ENCODE results near the gene MAG.

Gene MAG

GRCh38 chr19:35307931-35308330, 16.0 kb downstream of the MAG start:
- TF ChIP-seq TAF1 (IDR thresholded peaks at IDR 0.05; ENCODE audit: borderline replicate concordance, insufficient read depth, low read length) (no peak), SIN3A (IDR thresholded peaks at IDR 0.05; ENCODE audit: borderline replicate concordance, insufficient read depth, low read length) (no peak), POLR2AphosphoS5 (IDR thresholded peaks at IDR 0.05; ENCODE audit: low read depth, low read length) (no peak), FOXP2 (optimal IDR thresholded peaks at IDR 0.05; ENCODE audit: borderline replicate concordance, extremely low read depth, extremely low read length, insufficient read depth) (no peak)
- TF ChIP-seq, protein P1, sequence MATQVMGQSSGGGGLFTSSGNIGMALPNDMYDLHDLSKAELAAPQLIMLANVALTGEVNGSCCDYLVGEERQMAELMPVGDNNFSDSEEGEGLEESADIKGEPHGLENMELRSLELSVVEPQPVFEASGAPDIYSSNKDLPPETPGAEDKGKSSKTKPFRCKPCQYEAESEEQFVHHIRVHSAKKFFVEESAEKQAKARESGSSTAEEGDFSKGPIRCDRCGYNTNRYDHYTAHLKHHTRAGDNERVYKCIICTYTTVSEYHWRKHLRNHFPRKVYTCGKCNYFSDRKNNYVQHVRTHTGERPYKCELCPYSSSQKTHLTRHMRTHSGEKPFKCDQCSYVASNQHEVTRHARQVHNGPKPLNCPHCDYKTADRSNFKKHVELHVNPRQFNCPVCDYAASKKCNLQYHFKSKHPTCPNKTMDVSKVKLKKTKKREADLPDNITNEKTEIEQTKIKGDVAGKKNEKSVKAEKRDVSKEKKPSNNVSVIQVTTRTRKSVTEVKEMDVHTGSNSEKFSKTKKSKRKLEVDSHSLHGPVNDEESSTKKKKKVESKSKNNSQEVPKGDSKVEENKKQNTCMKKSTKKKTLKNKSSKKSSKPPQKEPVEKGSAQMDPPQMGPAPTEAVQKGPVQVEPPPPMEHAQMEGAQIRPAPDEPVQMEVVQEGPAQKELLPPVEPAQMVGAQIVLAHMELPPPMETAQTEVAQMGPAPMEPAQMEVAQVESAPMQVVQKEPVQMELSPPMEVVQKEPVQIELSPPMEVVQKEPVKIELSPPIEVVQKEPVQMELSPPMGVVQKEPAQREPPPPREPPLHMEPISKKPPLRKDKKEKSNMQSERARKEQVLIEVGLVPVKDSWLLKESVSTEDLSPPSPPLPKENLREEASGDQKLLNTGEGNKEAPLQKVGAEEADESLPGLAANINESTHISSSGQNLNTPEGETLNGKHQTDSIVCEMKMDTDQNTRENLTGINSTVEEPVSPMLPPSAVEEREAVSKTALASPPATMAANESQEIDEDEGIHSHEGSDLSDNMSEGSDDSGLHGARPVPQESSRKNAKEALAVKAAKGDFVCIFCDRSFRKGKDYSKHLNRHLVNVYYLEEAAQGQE (IDR thresholded peaks at IDR 0.05; ENCODE audit: insufficient read depth in 1 of 2, low read depth in 2 of 2, low read length in 2 of 2), result no peak

DNA sequence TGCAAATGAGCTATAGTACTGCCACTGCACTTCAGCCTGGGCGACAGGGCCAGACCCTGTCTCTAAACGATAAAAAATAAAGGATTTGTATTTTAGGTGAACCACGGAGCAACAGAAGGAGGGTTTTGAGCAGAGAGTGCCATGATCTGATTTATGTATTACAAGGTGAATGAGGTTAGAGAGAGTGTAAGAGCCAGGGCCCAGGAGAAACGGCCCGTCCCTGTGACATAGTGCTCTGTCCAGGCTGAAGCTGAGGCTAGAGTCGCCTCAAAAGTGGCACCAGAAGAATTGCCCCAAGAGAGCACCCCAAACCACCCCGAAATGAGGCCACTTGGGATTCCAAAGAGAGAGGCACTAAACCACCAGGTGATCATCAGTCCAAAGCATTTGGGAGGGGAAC, 16.9 kb downstream of the MAG start:
- TF ChIP-seq FOXP2 (optimal IDR thresholded peaks at IDR 0.05; ENCODE audit: borderline replicate concordance, extremely low read depth, extremely low read length, insufficient read depth) (no peak), TAF1 (IDR thresholded peaks at IDR 0.05; ENCODE audit: borderline replicate concordance, insufficient read depth, low read length) (no peak), SIN3A (IDR thresholded peaks at IDR 0.05; ENCODE audit: borderline replicate concordance, insufficient read depth, low read length) (no peak), POLR2AphosphoS5 (IDR thresholded peaks at IDR 0.05; ENCODE audit: low read depth, low read length) (no peak)
- TF ChIP-seq, protein P1 (IDR thresholded peaks at IDR 0.05; ENCODE audit: insufficient read depth in 1 of 2, low read depth in 2 of 2, low read length in 2 of 2), result no peak

- TF ChIP-seq, protein P1 (IDR thresholded peaks at IDR 0.05; ENCODE audit: insufficient read depth in 1 of 2, low read depth in 2 of 2, low read length in 2 of 2), result no peak
- no peak for TF ChIP-seq POLR2AphosphoS5 (IDR thresholded peaks at IDR 0.05; ENCODE audit: low read depth, low read length)
- TF ChIP-seq TAF1 (IDR thresholded peaks at IDR 0.05; ENCODE audit: borderline replicate concordance, insufficient read depth, low read length), result no peak
These were observed 17.7 kb downstream of the MAG start for GRCh38 chr19:35309481-35310279.

DNA sequence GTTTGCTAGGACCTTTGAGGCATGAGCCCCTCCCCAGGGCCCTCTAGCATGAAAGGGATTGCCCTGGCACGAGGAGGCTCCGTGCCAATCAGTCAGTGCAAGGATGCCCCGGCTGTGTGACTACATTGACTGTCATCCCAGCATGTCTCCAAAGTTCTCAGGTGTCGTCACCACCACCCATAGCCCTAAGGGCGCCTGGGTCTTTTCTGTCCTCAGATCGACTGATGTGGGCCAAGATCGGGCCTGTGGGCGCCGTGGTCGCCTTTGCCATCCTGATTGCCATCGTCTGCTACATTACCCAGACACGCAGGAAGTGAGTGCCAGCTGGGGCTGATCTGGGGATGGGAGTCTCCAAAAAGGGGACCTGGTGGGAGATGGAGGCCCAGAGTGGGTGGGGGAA, 18.4 kb downstream of the MAG start:
- TF ChIP-seq, protein P1 (IDR thresholded peaks at IDR 0.05; ENCODE audit: insufficient read depth in 1 of 2, low read depth in 2 of 2, low read length in 2 of 2), result no peak
- TF ChIP-seq FOXP2 (optimal IDR thresholded peaks at IDR 0.05; ENCODE audit: borderline replicate concordance, extremely low read depth, extremely low read length, insufficient read depth) (no peak), TAF1 (IDR thresholded peaks at IDR 0.05; ENCODE audit: borderline replicate concordance, insufficient read depth, low read length) (no peak), SIN3A (IDR thresholded peaks at IDR 0.05; ENCODE audit: borderline replicate concordance, insufficient read depth, low read length) (no peak), POLR2AphosphoS5 (IDR thresholded peaks at IDR 0.05; ENCODE audit: low read depth, low read length) (no peak)

Measured in PFSK-1 (cell line).